Right renal pelvis (tissue), 4 donors: ENCODE results near the gene NAGPA. TPM values are rescaled to one million over a fixed set of nuclear protein-coding genes. Genes with fewer than 3 reads are reported as not detected.
"Not testable (repeated sequence)": the region's sequence is repeated elsewhere in the genome, so short reads cannot be mapped to it uniquely, and the experiment has no call there.

Experiments
- DNase-seq, 4 donors: peaks; one replicate each; pipeline ENCODE4 v3.0.0-alpha.2; 2013; ENCODE audit warnings: low read depth in 4 of 4, low spot score in 3 of 4, missing footprints in 1 of 4
- polyA plus RNA-seq, 4 donors: library from polyadenylated mRNA; unstranded; fragments of 120-200 nt; gene quantifications; one replicate each; pipeline ENCODE4 v1.2.1, GENCODE V29; 2013; ENCODE audit not compliant: insufficient read length in 4 of 4

Gene NAGPA
- polyA plus RNA-seq, 4 donors: 8.6 to 10.9 (median 8.8) TPM

DNA sequence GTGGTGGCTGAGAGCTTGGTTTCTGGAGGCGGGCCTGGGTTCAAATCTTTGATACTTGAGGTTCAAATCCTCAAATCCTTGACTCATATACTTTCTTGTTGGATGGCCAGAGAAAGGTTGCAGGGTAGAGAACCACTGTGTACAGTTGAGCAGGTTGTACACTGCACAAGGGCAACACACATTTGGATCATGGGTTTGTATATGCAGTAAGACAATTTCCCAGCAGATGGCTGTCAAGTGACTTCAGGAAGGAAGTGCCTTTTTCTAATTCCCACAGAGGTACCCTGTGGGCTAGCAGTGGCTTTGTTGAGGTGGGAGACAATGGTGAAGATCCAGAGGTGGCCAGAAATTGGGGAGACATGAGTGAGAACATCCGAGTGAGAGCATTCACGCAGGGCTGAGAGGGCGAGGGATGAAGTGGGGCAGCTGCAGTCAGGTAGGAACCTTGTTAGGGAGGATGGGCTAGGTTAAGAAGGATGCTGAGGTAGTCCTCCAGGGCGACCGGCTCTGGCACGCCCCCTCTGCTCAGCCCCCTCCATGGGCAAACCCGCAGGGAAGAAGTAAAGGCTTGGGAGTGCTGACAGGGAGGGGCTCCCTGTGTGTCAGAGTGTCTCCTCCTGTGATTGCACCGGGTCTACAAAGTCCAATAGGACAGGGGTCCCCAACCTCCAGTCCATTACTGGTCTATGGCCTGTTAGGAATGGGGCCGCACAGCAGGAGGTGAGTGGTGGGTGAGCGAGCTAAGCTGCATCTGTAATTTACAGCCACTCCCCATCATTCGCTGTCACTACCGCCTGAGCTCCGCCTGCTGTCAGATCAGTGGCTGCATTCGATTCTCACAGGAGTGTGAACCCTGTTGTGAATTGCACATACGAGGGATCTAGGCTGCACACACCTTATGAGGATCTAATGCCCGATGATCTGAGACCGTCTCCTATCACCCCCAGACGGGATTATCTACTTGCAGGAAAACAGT, 29.3 kb upstream of the NAGPA start:
- no peak for DNase-seq

DNA sequence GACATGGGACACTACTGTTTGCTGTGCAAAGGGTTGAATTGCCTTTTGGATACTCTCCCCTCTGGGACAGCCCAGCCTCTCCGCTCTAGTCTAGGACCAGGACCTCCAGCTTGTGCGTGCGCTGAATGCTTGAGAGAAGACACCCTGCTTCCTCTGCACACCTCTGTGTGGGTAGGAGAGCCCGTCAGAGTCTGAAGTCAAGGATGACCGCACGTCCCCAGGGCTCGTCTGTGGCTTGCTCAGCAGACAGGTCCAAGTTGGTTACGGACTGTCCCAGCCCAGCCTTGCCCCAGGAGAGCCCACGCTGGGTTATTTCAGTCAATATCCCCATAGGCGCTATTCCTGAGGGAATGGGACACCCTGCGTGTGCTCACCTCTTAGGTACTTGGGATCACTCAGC, 28.3 kb upstream of the NAGPA start:
- DNase-seq: no peak

DNA sequence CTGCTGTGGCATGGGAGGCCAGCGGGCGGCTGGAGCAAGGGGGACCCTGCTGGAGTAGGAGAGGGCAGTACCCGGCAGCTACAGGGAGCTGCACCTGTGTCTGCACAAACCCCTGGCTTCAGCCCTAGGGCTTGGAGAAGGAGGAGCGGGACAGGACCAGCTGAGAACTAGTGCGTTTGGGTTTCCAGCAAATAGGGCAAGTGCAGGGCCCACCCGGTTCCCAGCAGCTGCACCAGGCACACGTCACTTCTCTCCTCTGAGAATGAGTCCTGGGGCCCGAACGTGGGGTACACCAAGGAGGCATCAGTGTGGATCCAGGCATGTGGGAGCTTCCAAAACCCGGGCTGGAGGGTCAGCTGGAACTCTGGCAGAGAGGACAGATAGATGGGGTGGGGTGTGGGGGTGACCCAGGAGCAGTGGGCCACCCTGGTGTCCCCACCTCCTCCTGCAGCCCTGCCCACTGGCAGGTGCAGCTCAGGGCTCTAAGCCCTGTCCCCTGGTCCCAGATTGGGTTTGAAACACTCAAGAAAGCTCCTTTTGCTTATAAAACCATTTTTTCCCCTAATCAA, 26.4 kb upstream of the NAGPA start:
- no peak for DNase-seq

DNA sequence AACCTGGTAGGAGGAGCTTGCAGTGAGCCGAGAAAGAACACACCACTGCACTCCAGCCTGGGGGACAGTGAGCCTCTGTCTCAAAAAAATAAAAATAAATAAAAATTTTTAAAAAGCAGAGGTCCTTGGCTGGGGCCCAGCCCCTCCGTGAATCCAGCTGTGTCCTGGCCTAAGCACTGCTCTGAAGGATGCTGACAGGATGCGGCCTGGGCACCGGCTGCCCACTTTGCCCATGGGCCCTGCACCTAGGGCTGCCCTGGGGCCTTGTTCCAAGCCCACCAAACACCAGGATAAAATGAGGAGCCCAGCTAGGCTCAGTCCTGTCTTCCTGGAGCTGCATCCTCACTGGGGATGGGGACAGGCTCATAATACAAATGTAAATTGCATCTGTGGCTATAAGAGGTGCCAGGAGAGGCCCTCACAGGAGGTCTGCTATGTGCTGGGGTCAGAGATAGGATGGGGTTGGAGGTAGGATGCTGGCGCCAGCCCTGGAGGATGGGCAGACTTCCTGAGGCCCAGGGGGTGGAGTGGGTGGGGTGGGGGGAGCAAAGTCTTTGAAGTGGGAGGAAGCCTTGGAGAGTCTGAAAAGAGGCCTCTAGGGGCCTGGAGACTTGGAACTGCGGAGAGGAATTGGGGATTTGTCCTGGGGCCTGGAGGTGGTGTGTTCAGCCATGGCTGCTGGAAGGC, 25.8 kb upstream of the NAGPA start:
- DNase-seq: no peak

DNA sequence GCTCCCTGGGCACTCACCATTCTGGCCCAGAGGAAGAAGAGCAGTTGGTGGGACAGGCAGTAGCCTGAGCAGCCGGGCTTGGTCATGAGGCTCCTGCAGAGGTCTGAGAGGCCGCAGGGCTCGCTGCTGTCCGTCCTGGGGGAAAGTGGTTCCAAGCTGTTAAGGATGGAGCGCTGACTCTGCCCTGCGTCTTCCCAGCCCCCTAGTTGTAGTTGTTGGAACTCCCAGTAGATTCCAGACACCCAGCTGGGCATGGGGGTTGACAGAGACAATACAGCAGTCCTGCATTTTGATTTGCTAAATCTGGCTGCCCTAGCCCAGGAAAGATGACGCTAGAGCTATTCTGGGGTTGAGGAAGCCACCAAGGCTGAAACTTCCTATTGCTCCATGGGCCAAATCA, 24.7 kb upstream of the NAGPA start:
- no peak for DNase-seq

DNA sequence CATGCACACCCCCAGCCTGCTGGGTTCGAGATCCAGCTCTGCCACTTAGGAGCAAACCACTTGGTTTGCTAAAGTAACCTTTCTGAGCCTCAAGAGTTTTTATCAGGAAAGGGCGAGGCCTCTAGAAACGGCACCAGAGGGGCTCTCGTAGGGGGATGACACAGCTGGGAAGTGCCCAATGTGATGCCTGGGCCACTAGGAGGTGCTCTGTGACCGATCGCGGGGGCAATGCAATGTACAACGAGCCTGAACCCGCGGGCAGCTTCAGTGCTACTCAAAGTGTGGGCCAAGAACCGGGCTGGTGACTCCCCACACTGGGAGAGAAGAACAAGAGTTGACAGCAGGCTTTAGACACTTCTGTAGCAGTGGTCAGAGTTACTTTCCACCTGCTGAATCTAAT, 22.6 kb upstream of the NAGPA start:
- DNase-seq: no peak

DNA sequence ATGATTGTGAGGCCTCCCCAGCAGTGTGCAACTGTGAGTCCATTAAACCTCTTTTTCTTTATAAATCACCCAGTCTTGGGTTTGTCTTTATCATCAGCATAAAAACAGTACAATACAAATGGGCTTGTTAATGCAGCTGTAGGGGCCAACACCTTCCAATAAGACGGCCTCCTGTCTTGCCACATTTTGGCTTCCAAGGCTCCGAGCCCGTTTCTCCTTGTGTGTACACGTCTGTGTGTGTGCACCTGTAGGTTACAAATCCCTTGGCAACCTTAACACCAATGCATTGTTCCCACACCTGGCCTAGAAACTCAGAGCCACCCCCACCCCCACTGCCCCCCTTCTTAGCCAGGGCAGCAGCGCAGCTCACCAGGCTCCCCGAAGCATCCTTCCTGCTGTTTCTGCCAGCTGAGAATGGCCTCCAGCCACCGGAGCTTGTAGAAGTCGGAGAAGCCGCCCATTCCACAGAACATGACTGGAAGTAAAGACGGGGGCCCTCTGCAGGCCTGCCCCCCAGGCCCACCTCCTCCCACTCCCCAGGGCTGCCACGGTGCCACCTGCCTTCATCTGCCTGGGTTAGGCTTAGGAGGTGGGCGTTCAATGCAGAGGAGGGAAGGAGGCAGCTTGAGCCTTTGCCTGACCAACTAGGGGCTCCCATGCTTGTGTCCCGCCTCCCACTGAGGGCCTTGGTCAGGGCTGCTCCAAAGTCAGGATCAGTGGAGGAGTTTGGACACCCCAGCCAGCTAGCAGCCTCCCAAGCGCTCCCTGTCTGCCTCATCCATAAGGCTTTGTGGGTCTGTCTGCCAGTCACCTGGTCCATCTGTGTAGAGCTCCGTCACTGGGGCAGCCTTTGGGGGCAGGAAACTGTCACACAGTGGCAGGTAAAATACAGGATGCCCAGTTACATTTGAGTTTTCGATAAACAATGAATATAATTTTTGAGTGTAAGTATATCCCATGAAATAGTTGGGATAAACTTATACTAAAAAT, 21.4 kb upstream of the NAGPA start:
- no peak for DNase-seq

DNA sequence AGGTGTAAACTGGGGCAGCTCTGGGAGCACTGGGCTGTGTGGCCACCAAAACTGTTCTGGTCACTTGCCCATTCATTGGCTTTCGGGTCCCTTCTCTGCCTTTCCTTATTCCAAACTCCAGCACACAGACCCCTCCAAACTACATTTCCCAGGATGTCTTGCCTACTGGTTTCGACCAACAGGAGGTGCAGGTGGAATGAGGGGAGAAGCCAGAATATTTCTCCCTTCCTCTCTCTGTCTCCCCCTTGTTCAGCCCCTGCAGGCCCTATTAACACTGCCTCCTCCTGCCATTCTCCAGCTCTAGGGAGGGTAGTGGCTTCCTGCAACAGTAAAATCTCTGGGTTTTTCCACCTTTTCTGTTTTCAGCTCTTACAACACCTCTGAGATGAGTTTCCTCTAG, 13.2 kb upstream of the NAGPA start:
- no peak for DNase-seq

DNA sequence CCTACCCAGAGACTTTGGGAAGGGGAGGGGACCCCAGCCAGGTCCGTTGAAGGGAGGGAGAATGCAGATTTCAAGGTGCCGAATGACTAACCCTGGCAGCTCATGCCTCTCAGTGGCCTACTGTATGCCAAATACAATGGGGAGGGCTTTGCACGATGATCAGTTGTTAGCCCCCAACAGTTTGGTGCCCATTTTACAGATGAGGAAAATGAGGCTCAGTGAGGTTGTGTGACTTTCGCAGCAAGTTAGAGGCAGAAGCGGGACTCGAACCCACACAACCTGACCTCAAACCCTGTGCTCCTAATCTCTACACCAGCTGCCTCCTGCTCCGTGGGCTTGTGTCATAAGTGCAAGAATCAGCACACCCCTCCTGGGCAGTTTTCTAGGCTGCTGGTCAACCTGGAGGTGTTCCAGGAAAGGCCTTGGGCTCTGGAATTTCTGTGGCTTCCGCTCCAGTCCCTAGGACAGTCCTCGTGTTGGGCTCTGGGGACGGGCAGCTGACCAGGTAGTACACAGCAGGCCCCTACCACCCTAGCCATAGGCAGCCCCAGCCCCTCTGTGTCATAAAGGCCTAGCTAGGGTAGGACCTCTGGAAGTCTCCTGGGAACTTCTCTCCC, 11.9 kb upstream of the NAGPA start:
- DNase-seq: no peak

DNA sequence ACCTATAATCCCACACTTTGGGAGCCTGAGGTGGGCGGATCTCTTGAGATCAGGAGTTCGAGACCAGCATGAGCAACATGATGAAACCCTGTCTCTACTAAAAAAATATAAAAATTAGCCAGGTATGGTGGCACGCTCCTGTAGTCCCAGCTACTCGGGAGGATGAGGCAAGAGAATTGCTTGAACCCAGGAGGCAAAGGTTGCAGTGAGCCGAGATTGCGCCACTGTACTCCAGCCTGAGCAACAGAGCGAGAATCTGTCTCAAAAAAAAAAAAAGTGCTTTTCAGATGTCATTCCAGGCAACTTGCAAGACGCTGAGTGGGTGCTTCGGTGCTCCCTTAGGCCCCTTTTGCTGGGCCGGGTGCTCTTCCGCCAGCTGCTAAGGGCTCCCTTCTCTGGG, 10.8 kb upstream of the NAGPA start:
- DNase-seq: not testable (repeated sequence)

DNA sequence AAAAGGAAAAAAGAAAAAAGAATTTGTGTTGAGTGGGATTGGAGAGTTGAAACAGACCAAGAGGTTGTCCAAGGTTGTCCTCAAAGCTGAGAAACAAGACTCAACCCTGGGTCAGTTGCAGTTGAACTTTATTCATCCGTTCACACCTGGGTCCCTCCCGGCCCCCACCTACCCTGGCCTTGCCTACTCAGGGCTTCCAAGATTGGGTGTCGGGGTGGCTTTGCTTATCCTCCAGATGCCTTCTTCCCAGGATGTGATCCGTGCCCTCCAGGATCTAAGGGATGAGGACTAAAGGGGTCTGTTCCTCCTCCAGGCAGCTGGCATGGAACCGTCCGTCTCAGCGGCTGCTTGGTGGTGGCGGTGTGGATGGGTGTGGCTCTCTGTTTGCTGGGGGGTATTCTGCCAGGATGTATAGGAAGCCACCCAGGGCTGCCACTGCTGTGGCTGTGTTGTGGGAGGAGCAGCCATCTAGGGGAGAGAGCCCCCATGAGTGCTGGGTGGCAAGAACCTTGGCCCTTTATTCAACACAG, 10.3 kb upstream of the NAGPA start:
- no peak for DNase-seq

DNA sequence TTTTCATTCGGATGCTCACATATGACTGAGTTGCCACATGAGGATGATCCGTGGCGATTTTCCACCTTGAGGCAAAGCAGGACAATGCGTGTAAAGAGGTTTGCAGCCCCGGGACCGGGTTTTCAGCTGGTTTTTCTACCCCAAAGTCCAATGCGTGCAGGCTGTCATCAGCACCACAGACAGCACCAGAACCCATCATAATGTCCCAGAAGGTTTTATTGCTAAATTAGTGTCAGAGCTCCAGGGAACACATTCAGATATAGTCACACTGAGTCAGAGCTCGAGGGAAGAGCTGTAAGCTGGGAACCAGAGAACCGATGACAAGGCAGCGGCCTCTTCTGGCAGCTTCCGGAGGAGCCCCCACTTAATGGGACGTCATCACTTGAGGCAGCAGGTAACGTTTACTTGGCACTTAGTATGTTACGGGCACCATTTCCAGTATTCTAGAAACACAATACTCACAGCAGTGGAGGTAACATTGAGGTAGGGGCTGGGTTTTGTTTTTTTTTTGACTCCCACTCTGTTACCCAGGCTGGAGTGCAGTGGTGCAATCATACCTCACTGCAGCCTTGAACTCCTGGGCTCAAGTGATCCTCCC, 8.9 kb upstream of the NAGPA start:
- no peak for DNase-seq

DNA sequence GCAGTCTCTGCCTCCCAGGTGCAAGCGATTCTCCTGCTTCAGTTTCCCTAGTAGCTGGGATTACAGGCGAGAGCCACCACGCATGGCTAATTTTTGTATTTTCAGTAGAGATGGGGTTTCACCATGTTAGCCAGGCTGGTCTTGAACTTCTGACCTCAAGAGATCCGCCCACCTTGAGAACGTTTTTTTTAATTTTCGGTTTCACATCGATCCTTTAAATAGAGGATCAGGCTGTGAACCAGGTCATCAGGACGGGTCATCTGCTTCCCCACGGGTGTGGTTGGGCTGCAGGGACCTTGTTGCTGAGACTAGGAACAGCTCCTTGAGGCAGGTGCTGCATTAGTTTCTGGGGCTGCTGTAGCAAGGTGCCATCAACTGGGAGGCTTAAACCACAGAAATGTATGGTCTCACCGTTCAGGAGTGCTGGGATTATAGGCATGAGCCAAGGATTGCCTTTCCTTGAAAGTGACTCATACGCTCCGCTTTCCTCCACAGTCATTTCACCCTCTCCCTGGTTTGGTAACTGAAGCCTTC, 7.9 kb upstream of the NAGPA start:
- DNase-seq: no peak

DNA sequence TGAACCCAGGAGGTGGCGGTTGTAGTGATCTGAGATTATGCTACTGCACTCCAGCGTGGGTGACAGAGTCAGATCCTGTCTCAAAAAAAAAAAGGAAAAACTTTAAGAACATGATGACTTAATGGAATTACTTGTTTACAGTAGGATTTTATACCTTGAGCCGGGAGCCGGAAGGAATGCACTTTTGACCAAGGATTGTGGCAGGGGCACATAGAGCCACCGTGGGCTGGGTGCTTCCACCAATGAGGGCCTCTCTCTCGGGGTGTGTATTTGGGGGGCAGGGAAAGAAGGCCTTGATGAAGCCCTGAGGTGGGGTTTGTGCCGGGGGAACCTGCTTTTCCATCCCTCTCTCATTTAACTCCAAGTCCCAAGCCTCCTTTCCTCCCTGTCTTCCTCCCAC, 6.7 kb upstream of the NAGPA start:
- DNase-seq: no peak

DNA sequence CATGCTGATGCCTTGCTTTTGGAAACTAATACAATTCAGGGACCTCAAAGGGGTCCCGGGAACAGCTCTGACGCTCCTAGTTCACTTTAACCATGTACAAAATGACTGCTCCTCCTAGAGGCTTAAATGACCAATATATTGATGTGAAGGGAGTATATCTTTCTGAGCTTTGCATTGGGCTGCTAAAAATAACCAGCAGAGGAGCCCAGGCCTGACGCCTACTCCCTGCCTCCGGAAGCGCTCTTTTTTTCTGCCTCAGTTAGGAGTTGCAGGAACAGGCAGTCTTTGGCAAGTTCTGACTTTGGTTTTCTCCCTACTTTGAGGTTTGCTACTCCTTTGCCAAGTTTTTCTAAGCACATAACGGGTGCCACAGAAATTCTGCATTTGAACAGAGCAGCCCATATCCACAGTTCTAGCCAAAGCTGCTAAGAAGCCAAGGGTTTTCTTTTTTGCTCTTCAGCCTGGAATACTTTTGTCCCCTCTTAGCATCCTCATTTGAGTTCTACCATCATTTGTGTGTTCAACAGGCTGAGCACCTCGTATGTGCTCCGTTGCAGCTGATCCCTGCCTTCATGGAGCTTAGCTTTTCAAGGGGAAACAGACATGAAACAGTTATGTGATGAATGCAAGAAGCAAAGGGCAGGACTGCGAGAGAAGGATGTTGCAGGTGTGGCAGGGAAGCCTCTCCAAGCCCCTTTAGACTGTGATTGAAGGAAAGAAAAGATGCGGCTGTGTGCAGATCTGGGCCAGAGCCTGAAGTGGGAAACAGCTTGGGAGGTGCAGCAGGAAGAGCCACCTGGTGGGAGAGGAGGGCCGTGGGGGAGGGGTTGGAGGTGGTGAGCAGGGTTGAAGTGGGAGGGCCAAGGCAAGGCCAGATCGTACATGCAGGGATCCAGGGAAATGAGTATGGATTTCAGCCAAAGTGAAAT, 2.8 kb upstream of the NAGPA start:
- DNase-seq: no peak

DNA sequence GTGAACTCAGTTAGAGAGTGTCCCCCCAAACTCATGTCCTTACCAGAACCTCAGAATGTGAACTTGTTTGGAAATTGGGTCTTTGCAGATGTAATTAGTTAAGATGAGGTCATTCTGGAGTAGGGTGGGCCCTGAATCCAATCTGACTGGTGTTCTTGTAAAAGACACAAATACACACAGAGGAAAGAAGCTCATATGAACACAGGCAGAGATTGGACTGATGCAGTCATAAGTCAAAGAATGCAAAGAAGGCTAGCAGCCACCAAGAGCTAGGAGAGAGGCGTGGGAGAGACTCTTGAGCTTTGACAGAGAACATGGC, 2.1 kb upstream of the NAGPA start:
- no peak for DNase-seq

DNA sequence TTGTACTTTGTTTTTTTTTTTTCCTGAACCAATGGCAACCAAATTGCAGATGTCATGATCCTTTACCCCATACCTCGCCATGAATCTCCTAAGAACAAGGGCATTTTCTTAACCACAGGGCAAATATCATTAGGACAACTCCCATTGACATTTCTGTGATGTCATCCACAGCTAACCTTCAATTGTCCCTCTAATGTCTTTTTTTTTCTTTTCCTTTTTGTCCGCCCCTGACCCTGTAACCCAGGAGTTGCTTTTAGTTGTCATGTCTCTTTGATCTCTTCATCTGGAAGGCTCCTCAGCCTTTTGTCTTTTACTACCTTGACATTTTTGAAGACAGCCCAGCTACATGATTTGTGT, 410 bp upstream of the NAGPA start:
- no peak for DNase-seq

DNA sequence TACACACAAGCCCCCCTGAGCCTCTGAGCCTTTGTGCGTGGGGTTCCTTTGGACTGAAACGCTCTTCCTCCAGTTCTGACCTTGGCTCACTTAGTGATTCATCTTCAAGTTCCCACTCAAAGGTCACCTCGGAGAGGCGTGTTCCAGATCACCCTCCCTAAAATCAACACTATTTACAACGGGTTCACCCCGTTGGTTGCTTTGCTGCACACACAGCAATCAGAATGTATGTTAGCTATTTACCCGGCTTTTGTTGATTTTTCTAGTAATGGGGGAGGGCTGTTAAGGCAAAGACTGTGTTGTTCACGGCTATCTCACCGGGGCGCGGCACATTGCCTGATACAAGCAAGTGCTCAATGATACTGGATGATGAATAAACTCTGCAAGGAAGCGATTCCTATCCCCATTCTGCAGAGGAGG, 977 bp downstream of the NAGPA start:
- no peak for DNase-seq
